ENCODE results near the gene CYS1. TPM values are rescaled to one million over a fixed set of nuclear protein-coding genes. Genes with fewer than 3 reads are reported as not detected.

The CYS1 gene
- total and polyA plus RNA-seq, 7 experiments from 2014 or later = 1.3 TPM; not detected in 6

- H3K27me3 Mint-ChIP-seq = peaks cover 0 to 18% (median 0%) of the 10 kb centered on the region in 5 donors
- peaks cover 0 to 2% (median 0%) of the 10 kb centered on the region in 3 experiments for H3K9me3 ChIP-seq (ENCODE audit: control insufficient read depth in 2 of 3, low read length in 3 of 3)
- intact Hi-C loops (cut with micrococcal nuclease) = no loop called here
- H3K4me1 ChIP-seq (ENCODE audit: control insufficient read depth in 2 of 2, insufficient read depth in 2 of 2, low read length in 2 of 2) = no peaks in the 10 kb centered on the region
- ATAC-seq (no peak), DNase-seq (no peak)
- no peak overlapping the region for H3K4me3 ChIP-seq (ENCODE audit: low read length)
- ChIA-PET POLR2A (no interaction called here), CTCF (no interaction called here)
- H3K36me3 Mint-ChIP-seq = no peaks in the 10 kb centered on the region
- no peak overlapping the region for H3K4me3 Mint-ChIP-seq
- H3K4me1 Mint-ChIP-seq = peaks cover 0 to 2% (median 0%) of the 10 kb centered on the region in 7 donors
- H3K27me3 ChIP-seq (ENCODE audit: control insufficient read depth in 2 of 2, insufficient read depth in 2 of 2, low read length in 2 of 2) = no peaks in the 10 kb centered on the region
- no peak overlapping the region for H3K27ac Mint-ChIP-seq
- H3K9me3 Mint-ChIP-seq = peaks cover 0 to 11% (median 3%) of the 10 kb centered on the region in 11 donors
- no peaks in the 10 kb centered on the region for H3K36me3 ChIP-seq (ENCODE audit: control insufficient read depth in 2 of 3, insufficient read depth in 3 of 3, low read length in 3 of 3)
- no peak overlapping the region for H3K27ac ChIP-seq (ENCODE audit: low read depth, low read length)
Measured at GRCh38 chr2:10022445-10022844, 57.8 kb downstream of the CYS1 start.

GRCh38 chr2:10022041-10022421 is 58.2 kb downstream of the CYS1 start:
- Mint-ChIP-seq H3K9me3 (peaks cover 0 to 14% (median 4%) of the 10 kb centered on the region in 11 donors), H3K4me1 (peaks cover 0 to 2% (median 0%) of the 10 kb centered on the region in 7 donors), H3K4me3 (no peak overlapping the region), H3K27ac (no peak overlapping the region), H3K36me3 (no peaks in the 10 kb centered on the region), H3K27me3 (peaks cover 0 to 21% (median 0%) of the 10 kb centered on the region in 5 donors)
- POLR2A ChIA-PET = no interaction called here
- Histone ChIP-seq H3K36me3 (ENCODE audit: control insufficient read depth in 2 of 3, insufficient read depth in 3 of 3, low read length in 3 of 3) (no peaks in the 10 kb centered on the region), H3K9me3 (ENCODE audit: control insufficient read depth in 2 of 3, low read length in 3 of 3) (peaks cover 0 to 6% (median 0%) of the 10 kb centered on the region in 3 experiments), H3K4me3 (ENCODE audit: low read length) (no peak overlapping the region), H3K4me1 (ENCODE audit: control insufficient read depth in 2 of 2, insufficient read depth in 2 of 2, low read length in 2 of 2) (no peaks in the 10 kb centered on the region), H3K27ac (ENCODE audit: low read depth, low read length) (no peak overlapping the region), H3K27me3 (ENCODE audit: control insufficient read depth in 2 of 2, insufficient read depth in 2 of 2, low read length in 2 of 2) (no peaks in the 10 kb centered on the region)
- no peak for ATAC-seq
- CTCF ChIA-PET = no interaction called here
- no peak for DNase-seq
- intact Hi-C loops (cut with micrococcal nuclease) = no loop called here

- no peak overlapping the region for H3K27ac ChIP-seq (ENCODE audit: low read depth, low read length)
- Mint-ChIP-seq H3K27me3 (peaks cover 0 to 21% (median 0%) of the 10 kb centered on the region in 5 donors), H3K4me3 (no peak overlapping the region), H3K4me1 (peaks cover 0 to 2% (median 0%) of the 10 kb centered on the region in 7 donors), H3K27ac (no peak overlapping the region), H3K9me3 (peaks cover 0 to 16% (median 6%) of the 10 kb centered on the region in 11 donors), H3K36me3 (peaks cover 0 to 3% (median 0%) of the 10 kb centered on the region in 5 donors)
- intact Hi-C loops (cut with micrococcal nuclease) = no loop called here
- H3K27me3 ChIP-seq (ENCODE audit: control insufficient read depth in 2 of 2, insufficient read depth in 2 of 2, low read length in 2 of 2) = no peaks in the 10 kb centered on the region
- H3K9me3 ChIP-seq (ENCODE audit: control insufficient read depth in 2 of 3, low read length in 3 of 3) = peaks cover 0 to 9% (median 0%) of the 10 kb centered on the region in 3 experiments
- POLR2A ChIA-PET = interaction anchor here (0.6 kb wide), 1 partner anchor 22 kb away, joined by 3 read pairs; no protein-coding TSS in a partner anchor
- CTCF ChIA-PET = interaction anchor here (1.0 kb wide), 1 partner anchor 28 kb away, joined by 5 read pairs; no protein-coding TSS in a partner anchor
- H3K36me3 ChIP-seq (ENCODE audit: control insufficient read depth in 2 of 3, insufficient read depth in 3 of 3, low read length in 3 of 3) = no peaks in the 10 kb centered on the region
- DNase-seq = no peak
- H3K4me3 ChIP-seq (ENCODE audit: low read length) = no peak overlapping the region
- H3K4me1 ChIP-seq (ENCODE audit: control insufficient read depth in 2 of 2, insufficient read depth in 2 of 2, low read length in 2 of 2) = no peaks in the 10 kb centered on the region
- no peak for ATAC-seq
Measured at GRCh38 chr2:10019602-10020400, 60.4 kb downstream of the CYS1 start.

- H3K27ac Mint-ChIP-seq = no peak overlapping the region
- intact Hi-C loops (cut with micrococcal nuclease) = no loop called here
- Histone ChIP-seq H3K27me3 (ENCODE audit: control insufficient read depth in 2 of 2, insufficient read depth in 2 of 2, low read length in 2 of 2) (no peaks in the 10 kb centered on the region), H3K4me3 (ENCODE audit: low read length) (no peak overlapping the region), H3K36me3 (ENCODE audit: control insufficient read depth in 2 of 3, insufficient read depth in 3 of 3, low read length in 3 of 3) (no peaks in the 10 kb centered on the region), H3K9me3 (ENCODE audit: control insufficient read depth in 2 of 3, low read length in 3 of 3) (peaks cover 0 to 9% (median 0%) of the 10 kb centered on the region in 3 experiments), H3K27ac (ENCODE audit: low read depth, low read length) (no peak overlapping the region), H3K4me1 (ENCODE audit: control insufficient read depth in 2 of 2, insufficient read depth in 2 of 2, low read length in 2 of 2) (no peaks in the 10 kb centered on the region)
- peaks cover 0 to 2% (median 0%) of the 10 kb centered on the region in 7 donors for H3K4me1 Mint-ChIP-seq
- DNase-seq (no peak), ATAC-seq (no peak)
- peaks cover 0 to 21% (median 0%) of the 10 kb centered on the region in 5 donors for H3K27me3 Mint-ChIP-seq
- H3K36me3 Mint-ChIP-seq = peaks cover 0 to 3% (median 0%) of the 10 kb centered on the region in 5 donors
- ChIA-PET CTCF (no interaction called here), POLR2A (no interaction called here)
- no peak overlapping the region for H3K4me3 Mint-ChIP-seq
- H3K9me3 Mint-ChIP-seq = peaks cover 0 to 16% (median 6%) of the 10 kb centered on the region in 11 donors
Measured at GRCh38 chr2:10019174-10019573, 61.0 kb downstream of the CYS1 start.

GRCh38 chr2:10017313-10017941 is 62.8 kb downstream of the CYS1 start:
- Histone ChIP-seq H3K27ac (ENCODE audit: low read depth, low read length) (no peak overlapping the region), H3K4me1 (ENCODE audit: control insufficient read depth in 2 of 2, insufficient read depth in 2 of 2, low read length in 2 of 2) (no peaks in the 10 kb centered on the region), H3K27me3 (ENCODE audit: control insufficient read depth in 2 of 2, insufficient read depth in 2 of 2, low read length in 2 of 2) (no peaks in the 10 kb centered on the region), H3K9me3 (ENCODE audit: control insufficient read depth in 2 of 3, low read length in 3 of 3) (peaks cover 0 to 9% (median 0%) of the 10 kb centered on the region in 3 experiments), H3K4me3 (ENCODE audit: low read length) (no peak overlapping the region), H3K36me3 (ENCODE audit: control insufficient read depth in 2 of 3, insufficient read depth in 3 of 3, low read length in 3 of 3) (no peaks in the 10 kb centered on the region)
- Mint-ChIP-seq H3K27me3 (peaks cover 0 to 21% (median 0%) of the 10 kb centered on the region in 5 donors), H3K9me3 (peaks cover 0 to 16% (median 6%) of the 10 kb centered on the region in 11 donors), H3K27ac (no peak overlapping the region), H3K4me3 (no peak overlapping the region), H3K4me1 (peaks cover 0 to 2% (median 0%) of the 10 kb centered on the region in 7 donors), H3K36me3 (peaks cover 0 to 3% (median 0%) of the 10 kb centered on the region in 5 donors)
- ATAC-seq (no peak), DNase-seq (no peak)
- POLR2A ChIA-PET = no interaction called here
- CTCF ChIA-PET = no interaction called here
- intact Hi-C loops (cut with micrococcal nuclease) = no loop called here

- H3K9me3 ChIP-seq (ENCODE audit: control insufficient read depth in 2 of 3, low read length in 3 of 3) = peaks cover 0 to 9% (median 0%) of the 10 kb centered on the region in 3 experiments
- peaks cover 0 to 16% (median 6%) of the 10 kb centered on the region in 11 donors for H3K9me3 Mint-ChIP-seq
- no peak overlapping the region for H3K27ac ChIP-seq (ENCODE audit: low read depth, low read length)
- peaks cover 0 to 3% (median 0%) of the 10 kb centered on the region in 5 donors for H3K36me3 Mint-ChIP-seq
- no peaks in the 10 kb centered on the region for H3K27me3 ChIP-seq (ENCODE audit: control insufficient read depth in 2 of 2, insufficient read depth in 2 of 2, low read length in 2 of 2)
- no peak overlapping the region for H3K4me3 Mint-ChIP-seq
- H3K36me3 ChIP-seq (ENCODE audit: control insufficient read depth in 2 of 3, insufficient read depth in 3 of 3, low read length in 3 of 3) = no peaks in the 10 kb centered on the region
- ChIA-PET POLR2A (no interaction called here), CTCF (no interaction called here)
- H3K27me3 Mint-ChIP-seq = peaks cover 0 to 21% (median 0%) of the 10 kb centered on the region in 5 donors
- intact Hi-C loops (cut with micrococcal nuclease) = no loop called here
- DNase-seq (no peak), ATAC-seq (no peak)
- H3K4me1 Mint-ChIP-seq = peaks cover 0 to 2% (median 0%) of the 10 kb centered on the region in 7 donors
- peak overlapping the region in 1 of 9 donors; percentile 21 for H3K27ac Mint-ChIP-seq
- no peak overlapping the region for H3K4me3 ChIP-seq (ENCODE audit: low read length)
- H3K4me1 ChIP-seq (ENCODE audit: control insufficient read depth in 2 of 2, insufficient read depth in 2 of 2, low read length in 2 of 2) = no peaks in the 10 kb centered on the region
Measured at GRCh38 chr2:10016802-10017258, 63.4 kb downstream of the CYS1 start.

All from naive thymus-derived CD4-positive, alpha-beta T cell (primary cell).